ENCODE results near the gene NFKB2.

The NFKB2 gene

GRCh38 chr10:102404361-102405107 lies 9.0 kb downstream of the NFKB2 start:
- no peaks in the 10 kb centered on the region for H3K9me3 ChIP-seq (ENCODE audit: low read length)
- peaks cover 49% of the 10 kb centered on the region for H3K36me3 ChIP-seq (ENCODE audit: insufficient read depth, low read length)
- H3K4me3 ChIP-seq (ENCODE audit: low read depth in 1 of 2, low read length in 2 of 2), result no peak overlapping the region
- peak overlapping the region; percentile 30 for H3K9ac ChIP-seq (ENCODE audit: low read length)
- peak overlapping the region; percentile 71 for H3K27ac ChIP-seq (ENCODE audit: low read depth, low read length)
- H3K27me3 ChIP-seq (ENCODE audit: control insufficient read depth in 1 of 2, insufficient read depth in 2 of 2, low read length in 2 of 2), result peaks cover 0 to 14% of the 10 kb centered on the region in 2 donors
- H3K4me1 ChIP-seq (ENCODE audit: insufficient read depth, low read length), result peaks cover 60% of the 10 kb centered on the region

GRCh38 chr10:102405108-102405571 lies 9.6 kb downstream of the NFKB2 start:
- Histone ChIP-seq H3K9ac (ENCODE audit: low read length) (peak overlapping the region; percentile 30), H3K27me3 (ENCODE audit: control insufficient read depth in 1 of 2, insufficient read depth in 2 of 2, low read length in 2 of 2) (peaks cover 5 to 21% of the 10 kb centered on the region in 2 donors), H3K36me3 (ENCODE audit: insufficient read depth, low read length) (peaks cover 45% of the 10 kb centered on the region), H3K4me3 (ENCODE audit: low read depth in 1 of 2, low read length in 2 of 2) (no peak overlapping the region), H3K4me1 (ENCODE audit: insufficient read depth, low read length) (peaks cover 60% of the 10 kb centered on the region), H3K27ac (ENCODE audit: low read depth, low read length) (peak overlapping the region; percentile 71), H3K9me3 (ENCODE audit: low read length) (no peaks in the 10 kb centered on the region)

GRCh38 chr10:102405632-102406031 lies 10.1 kb downstream of the NFKB2 start:
- Histone ChIP-seq H3K4me1 (ENCODE audit: insufficient read depth, low read length) (peaks cover 58% of the 10 kb centered on the region), H3K9ac (ENCODE audit: low read length) (peak overlapping the region; percentile 21), H3K36me3 (ENCODE audit: insufficient read depth, low read length) (peaks cover 40% of the 10 kb centered on the region), H3K27ac (ENCODE audit: low read depth, low read length) (peak overlapping the region; percentile 71), H3K4me3 (ENCODE audit: low read depth in 1 of 2, low read length in 2 of 2) (no peak overlapping the region), H3K9me3 (ENCODE audit: low read length) (no peaks in the 10 kb centered on the region), H3K27me3 (ENCODE audit: control insufficient read depth in 1 of 2, insufficient read depth in 2 of 2, low read length in 2 of 2) (peaks cover 6 to 25% of the 10 kb centered on the region in 2 donors)

- Histone ChIP-seq H3K9me3 (ENCODE audit: low read length) (no peaks in the 10 kb centered on the region), H3K36me3 (ENCODE audit: insufficient read depth, low read length) (peaks cover 29% of the 10 kb centered on the region), H3K27me3 (ENCODE audit: control insufficient read depth in 1 of 2, insufficient read depth in 2 of 2, low read length in 2 of 2) (peaks cover 6 to 36% of the 10 kb centered on the region in 2 donors), H3K27ac (ENCODE audit: low read depth, low read length) (peak overlapping the region; percentile 100), H3K4me3 (ENCODE audit: low read depth in 1 of 2, low read length in 2 of 2) (no peak overlapping the region), H3K4me1 (ENCODE audit: insufficient read depth, low read length) (peaks cover 63% of the 10 kb centered on the region), H3K9ac (ENCODE audit: low read length) (peak overlapping the region; percentile 30)
Observed at GRCh38 chr10:102406815-102407214, 11.3 kb downstream of the NFKB2 start.

GRCh38 chr10:102407425-102408130 lies 12.1 kb downstream of the NFKB2 start:
- H3K27ac ChIP-seq (ENCODE audit: low read depth, low read length), result peak overlapping the region; percentile 100
- H3K27me3 ChIP-seq (ENCODE audit: control insufficient read depth in 1 of 2, insufficient read depth in 2 of 2, low read length in 2 of 2), result peaks cover 6 to 44% of the 10 kb centered on the region in 2 donors
- H3K9ac ChIP-seq (ENCODE audit: low read length), result peak overlapping the region; percentile 50
- H3K9me3 ChIP-seq (ENCODE audit: low read length), result no peaks in the 10 kb centered on the region
- peaks cover 22% of the 10 kb centered on the region for H3K36me3 ChIP-seq (ENCODE audit: insufficient read depth, low read length)
- H3K4me1 ChIP-seq (ENCODE audit: insufficient read depth, low read length), result peaks cover 55% of the 10 kb centered on the region
- peak overlapping the region; percentile 54 to 57 for H3K4me3 ChIP-seq (ENCODE audit: low read depth in 1 of 2, low read length in 2 of 2)

GRCh38 chr10:102408131-102408727 lies 12.7 kb downstream of the NFKB2 start:
- Histone ChIP-seq H3K4me1 (ENCODE audit: insufficient read depth, low read length) (peaks cover 51% of the 10 kb centered on the region), H3K9me3 (ENCODE audit: low read length) (no peaks in the 10 kb centered on the region), H3K36me3 (ENCODE audit: insufficient read depth, low read length) (peaks cover 18% of the 10 kb centered on the region), H3K9ac (ENCODE audit: low read length) (peak overlapping the region; percentile 50), H3K27me3 (ENCODE audit: control insufficient read depth in 1 of 2, insufficient read depth in 2 of 2, low read length in 2 of 2) (peaks cover 6 to 47% of the 10 kb centered on the region in 2 donors), H3K4me3 (ENCODE audit: low read depth in 1 of 2, low read length in 2 of 2) (peak overlapping the region; percentile 54 to 57), H3K27ac (ENCODE audit: low read depth, low read length) (peak overlapping the region; percentile 100)

- H3K4me1 ChIP-seq (ENCODE audit: insufficient read depth, low read length), result peaks cover 44% of the 10 kb centered on the region
- peaks cover 6 to 47% of the 10 kb centered on the region in 2 donors for H3K27me3 ChIP-seq (ENCODE audit: control insufficient read depth in 1 of 2, insufficient read depth in 2 of 2, low read length in 2 of 2)
- H3K9me3 ChIP-seq (ENCODE audit: low read length), result no peaks in the 10 kb centered on the region
- H3K4me3 ChIP-seq (ENCODE audit: low read depth in 1 of 2, low read length in 2 of 2), result peak overlapping the region; percentile 54 to 69
- H3K36me3 ChIP-seq (ENCODE audit: insufficient read depth, low read length), result peaks cover 10% of the 10 kb centered on the region
- peak overlapping the region; percentile 100 for H3K27ac ChIP-seq (ENCODE audit: low read depth, low read length)
- H3K9ac ChIP-seq (ENCODE audit: low read length), result peak overlapping the region; percentile 91
Observed at GRCh38 chr10:102408728-102409603, 13.5 kb downstream of the NFKB2 start.

- peaks cover 35% of the 10 kb centered on the region for H3K4me1 ChIP-seq (ENCODE audit: insufficient read depth, low read length)
- H3K27me3 ChIP-seq (ENCODE audit: control insufficient read depth in 1 of 2, insufficient read depth in 2 of 2, low read length in 2 of 2), result peaks cover 9 to 52% of the 10 kb centered on the region in 2 donors
- H3K9ac ChIP-seq (ENCODE audit: low read length), result peak overlapping the region; percentile 91
- peak overlapping the region; percentile 99 for H3K27ac ChIP-seq (ENCODE audit: low read depth, low read length)
- H3K36me3 ChIP-seq (ENCODE audit: insufficient read depth, low read length), result peaks cover 3% of the 10 kb centered on the region
- peak overlapping the region; percentile 33 to 69 for H3K4me3 ChIP-seq (ENCODE audit: low read depth in 1 of 2, low read length in 2 of 2)
- no peaks in the 10 kb centered on the region for H3K9me3 ChIP-seq (ENCODE audit: low read length)
Observed at GRCh38 chr10:102409604-102410428, 14.3 kb downstream of the NFKB2 start.

GRCh38 chr10:102410429-102411073 lies 15.0 kb downstream of the NFKB2 start:
- H3K9ac ChIP-seq (ENCODE audit: low read length), result peak overlapping the region; percentile 91
- peaks cover 28% of the 10 kb centered on the region for H3K4me1 ChIP-seq (ENCODE audit: insufficient read depth, low read length)
- peak overlapping the region; percentile 99 for H3K27ac ChIP-seq (ENCODE audit: low read depth, low read length)
- H3K4me3 ChIP-seq (ENCODE audit: low read depth in 1 of 2, low read length in 2 of 2), result peak overlapping the region; percentile 33 to 69
- no peaks in the 10 kb centered on the region for H3K36me3 ChIP-seq (ENCODE audit: insufficient read depth, low read length)
- peaks cover 13 to 59% of the 10 kb centered on the region in 2 donors for H3K27me3 ChIP-seq (ENCODE audit: control insufficient read depth in 1 of 2, insufficient read depth in 2 of 2, low read length in 2 of 2)
- H3K9me3 ChIP-seq (ENCODE audit: low read length), result no peaks in the 10 kb centered on the region

Data from muscle layer of colon (tissue), 2 donors.